Prostate gland (tissue), 2 donors: ENCODE measurements around the gene DZIP3.

ENCODE experiments used
- CTCF ChIP-seq, 4 experiments: fragments of 200-600 bp in 2 of 4; fragments of 450-650 bp in 2 of 4; sonication (generic) in 2 of 4; IDR thresholded peaks; 1 replicate in 3 of 4; 2 replicates in 1 of 4; pipeline ENCODE4 v1.5.1; 2016 to 2019; ENCODE audit warnings: antibody characterized with exemption in 4 of 4, mild to moderate bottlenecking in 2 of 4, moderate library complexity in 2 of 4
- POLR2AphosphoS5 ChIP-seq: sonication (generic); formaldehyde crosslinking; IDR thresholded peaks from one replicate; pipeline ENCODE4 v1.6.1; 2017; ENCODE audit warnings: antibody characterized with exemption

- no peak for TF ChIP-seq CTCF (IDR thresholded peaks at IDR 0.05)
- no peak for TF ChIP-seq POLR2AphosphoS5
These were observed 21.1 kb downstream of the DZIP3 start for GRCh38 chr3:108610651-108611050.
